NOMO-1 treated with dmso at 0.1 percent for 144 hours (cell line): ENCODE measurements around the gene EZH1.
"Not testable (repeated sequence)": the region's sequence is repeated elsewhere in the genome, so short reads cannot be mapped to it uniquely, and the experiment has no call there.

ENCODE experiments used
- DNase-seq: peaks from one replicate; lab custom pipeline; 2025; ENCODE audit not compliant: unreplicated experiment; lab: John Stamatoyannopoulos, UW

The EZH1 gene

GRCh38 chr17:42773290-42774035 lies 28.6 kb upstream of the EZH1 start, which contains the start of gene VPS25:
Gene VPS25 (plus strand): TSS chr17:42773449. CDS start chr17:42773476, 27 bp downstream.
- peak; percentile 46 for DNase-seq

GRCh38 chr17:42772945-42773289 lies 28.1 kb upstream of the EZH1 start:
- DNase-seq = no peak

GRCh38 chr17:42769964-42770363 lies 25.1 kb upstream of the EZH1 start:
- DNase-seq = not testable (repeated sequence)

- not testable (repeated sequence) for DNase-seq
Observed at GRCh38 chr17:42768006-42768405, 23.2 kb upstream of the EZH1 start.

- no peak for DNase-seq
Observed at GRCh38 chr17:42767512-42767911, 22.7 kb upstream of the EZH1 start.

- DNase-seq = no peak
Observed at GRCh38 chr17:42766124-42766523, 21.3 kb upstream of the EZH1 start.

GRCh38 chr17:42761638-42762037 lies 16.8 kb upstream of the EZH1 start:
- no peak for DNase-seq

- no peak for DNase-seq
Observed at GRCh38 chr17:42760652-42761581, 16.1 kb upstream of the EZH1 start, which contains the start of gene RAMP2. Gene RAMP2 (plus strand): TSS chr17:42761227. CDS start chr17:42761262, 35 bp downstream.

- DNase-seq = no peak
Observed at GRCh38 chr17:42759982-42760651, 15.3 kb upstream of the EZH1 start.

- DNase-seq = no peak
Observed at GRCh38 chr17:42754782-42755181, 9.9 kb upstream of the EZH1 start.

GRCh38 chr17:42751628-42752027 lies 6.8 kb upstream of the EZH1 start:
- DNase-seq = no peak

GRCh38 chr17:42750739-42751344 lies 6.0 kb upstream of the EZH1 start:
- DNase-seq = no peak

GRCh38 chr17:42748908-42749798 lies 4.3 kb upstream of the EZH1 start:
- no peak for DNase-seq

GRCh38 chr17:42748202-42748907 lies 3.5 kb upstream of the EZH1 start:
- DNase-seq = no peak

- DNase-seq = no peak
Observed at GRCh38 chr17:42744283-42744805, 496 bp downstream of the EZH1 start.

GRCh38 chr17:42743595-42744282 lies 1.1 kb downstream of the EZH1 start:
- DNase-seq = no peak

GRCh38 chr17:42742916-42743315 lies 1.9 kb downstream of the EZH1 start:
- DNase-seq = not testable (repeated sequence)

- no peak for DNase-seq
Observed at GRCh38 chr17:42740699-42741098, 4.1 kb downstream of the EZH1 start.

- DNase-seq = no peak
Observed at GRCh38 chr17:42725143-42725542, 19.7 kb downstream of the EZH1 start.
